HG02763 (cell line): ENCODE measurements around the gene RNF157.
A peak's percentile ranks its signal among the peaks of the same experiment; 100 is the strongest.

Experiments
- ATAC-seq: cut with Tn5 transposase; IDR thresholded peaks from one replicate; pipeline ENCODE4 v1.9.1; 2021; ENCODE audit warnings: mild to moderate bottlenecking, moderate library complexity; ENCODE audit not compliant: unreplicated experiment

The RNF157 gene

DNA sequence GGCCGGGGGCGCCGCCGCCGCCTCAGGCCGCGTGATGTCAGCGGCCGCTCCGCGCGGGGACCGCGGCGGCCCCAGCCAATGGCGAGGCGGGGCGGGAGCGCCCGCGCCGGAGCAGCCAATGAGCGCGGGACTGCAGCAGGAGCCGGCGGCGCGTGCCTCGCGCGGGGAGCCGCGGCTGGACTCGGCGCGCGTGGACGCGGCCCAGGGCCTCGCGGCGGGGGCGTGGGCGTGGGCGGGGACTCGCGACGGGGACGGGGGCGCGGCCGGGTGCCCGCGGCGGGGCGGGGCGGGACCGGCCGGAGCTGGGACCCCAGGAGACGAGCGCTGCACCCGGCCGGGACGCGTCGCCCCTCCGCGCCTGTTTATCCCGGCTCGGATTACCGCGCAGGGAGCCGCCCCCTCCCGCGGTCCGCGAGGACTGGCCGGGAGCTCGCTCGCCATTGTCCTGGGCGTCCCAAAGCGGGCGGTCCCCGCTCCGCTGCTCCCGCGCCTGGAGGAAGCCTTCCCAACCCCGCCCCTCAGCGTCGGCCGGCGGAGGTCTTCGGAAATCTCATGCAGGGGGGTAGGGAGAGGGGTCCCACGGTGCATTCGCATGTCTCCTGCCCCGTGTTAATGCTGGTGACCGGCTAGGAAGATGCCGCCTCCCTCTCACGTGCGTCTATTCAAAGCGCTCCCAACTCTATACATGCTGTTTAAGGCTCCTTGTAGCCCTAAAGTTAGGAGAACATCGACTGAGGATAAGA, at the start of gene RNF157:
RNF157 (minus strand) TSS at position 33 of the 743 bp plus-strand sequence. CDS start 253 bp downstream, outside the sequence.
- peak; percentile 68 for ATAC-seq

DNA sequence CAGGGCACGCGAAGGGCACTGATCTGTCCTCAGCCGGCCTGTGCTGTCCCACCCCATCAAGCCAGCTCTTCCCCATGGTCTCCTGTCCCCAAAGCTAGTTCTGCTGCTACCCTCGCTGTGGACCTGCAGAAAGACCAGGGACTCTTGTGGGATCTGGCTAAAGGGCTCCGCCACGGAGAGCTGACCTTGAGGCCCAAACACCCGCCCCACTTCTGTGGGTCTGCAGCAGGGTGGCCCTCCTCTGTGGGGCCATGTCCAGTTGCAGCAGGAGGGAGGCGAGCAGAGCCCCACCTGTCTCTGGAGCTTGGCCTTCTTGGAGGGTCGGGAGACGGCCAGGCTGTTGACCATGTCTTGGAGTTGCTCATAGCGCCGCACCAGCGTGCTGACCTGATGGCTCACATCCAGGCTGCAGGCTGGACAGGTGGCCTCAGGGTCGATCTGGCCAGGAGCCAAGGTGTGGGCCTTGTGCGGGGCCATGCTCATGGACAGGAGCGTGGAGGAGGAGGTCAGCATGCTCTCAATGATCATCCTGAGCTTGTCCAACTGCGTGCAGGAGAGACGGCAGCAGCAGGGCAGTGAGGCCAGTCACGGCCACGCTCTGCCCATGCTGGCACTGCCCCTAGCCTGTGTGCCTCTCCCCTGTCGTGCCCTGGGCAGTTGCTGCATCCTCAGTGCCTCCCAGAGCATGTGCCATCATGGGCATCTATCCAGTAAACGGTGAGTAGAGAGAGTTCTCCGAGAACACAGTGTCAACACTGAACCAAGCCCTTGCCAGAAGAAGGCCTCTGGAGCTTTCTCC, 41.5 kb upstream of the RNF157 start:
- no peak for ATAC-seq

DNA sequence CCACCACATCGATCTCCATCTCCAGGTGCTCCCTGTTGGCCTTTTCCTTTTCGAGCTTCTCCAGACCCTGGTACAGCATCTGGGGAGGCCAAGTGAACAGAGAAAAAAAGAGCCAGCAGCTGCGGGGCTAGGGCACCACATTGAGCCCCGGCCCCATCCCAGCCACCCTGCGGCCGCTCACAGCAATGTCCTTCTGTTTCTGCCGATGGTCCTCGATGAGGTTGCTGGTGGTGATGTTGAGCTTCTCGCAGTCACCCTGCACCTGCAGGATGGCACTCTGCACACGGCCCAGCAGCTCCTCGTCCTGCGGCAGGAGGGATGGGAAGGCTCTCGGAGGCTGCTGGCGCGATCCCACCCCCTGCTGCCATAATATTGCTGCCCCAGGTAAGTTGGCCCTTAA, 40.4 kb upstream of the RNF157 start:
- ATAC-seq, result no peak

DNA sequence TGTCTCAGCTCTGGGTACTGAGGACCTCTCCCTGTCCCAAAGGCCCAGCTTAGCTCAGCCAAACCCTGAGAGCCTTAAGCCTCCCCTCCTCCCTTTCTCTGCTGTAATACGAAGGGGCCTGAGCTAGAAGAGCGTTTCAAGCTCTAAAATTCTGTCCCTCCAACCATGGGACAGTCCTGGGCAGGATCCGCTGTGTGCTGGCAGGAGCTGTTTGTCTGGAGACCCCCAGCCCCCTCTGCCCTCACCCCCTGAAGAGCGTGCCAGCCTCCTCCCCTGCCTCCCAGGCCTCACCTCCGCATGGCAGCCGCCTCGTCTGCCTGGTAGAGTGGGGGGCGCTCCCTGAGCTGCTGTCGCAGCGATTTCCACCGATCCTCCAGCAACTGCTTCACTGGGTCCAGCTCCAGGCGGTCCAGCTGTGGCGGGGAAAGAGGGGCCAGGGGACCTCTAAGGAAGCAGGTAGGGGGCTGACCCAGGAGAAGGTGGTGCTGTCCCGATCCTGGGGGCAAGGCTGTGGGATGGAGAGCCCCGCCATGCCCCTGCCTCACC, 39.5 kb upstream of the RNF157 start:
- ATAC-seq, result no peak

DNA sequence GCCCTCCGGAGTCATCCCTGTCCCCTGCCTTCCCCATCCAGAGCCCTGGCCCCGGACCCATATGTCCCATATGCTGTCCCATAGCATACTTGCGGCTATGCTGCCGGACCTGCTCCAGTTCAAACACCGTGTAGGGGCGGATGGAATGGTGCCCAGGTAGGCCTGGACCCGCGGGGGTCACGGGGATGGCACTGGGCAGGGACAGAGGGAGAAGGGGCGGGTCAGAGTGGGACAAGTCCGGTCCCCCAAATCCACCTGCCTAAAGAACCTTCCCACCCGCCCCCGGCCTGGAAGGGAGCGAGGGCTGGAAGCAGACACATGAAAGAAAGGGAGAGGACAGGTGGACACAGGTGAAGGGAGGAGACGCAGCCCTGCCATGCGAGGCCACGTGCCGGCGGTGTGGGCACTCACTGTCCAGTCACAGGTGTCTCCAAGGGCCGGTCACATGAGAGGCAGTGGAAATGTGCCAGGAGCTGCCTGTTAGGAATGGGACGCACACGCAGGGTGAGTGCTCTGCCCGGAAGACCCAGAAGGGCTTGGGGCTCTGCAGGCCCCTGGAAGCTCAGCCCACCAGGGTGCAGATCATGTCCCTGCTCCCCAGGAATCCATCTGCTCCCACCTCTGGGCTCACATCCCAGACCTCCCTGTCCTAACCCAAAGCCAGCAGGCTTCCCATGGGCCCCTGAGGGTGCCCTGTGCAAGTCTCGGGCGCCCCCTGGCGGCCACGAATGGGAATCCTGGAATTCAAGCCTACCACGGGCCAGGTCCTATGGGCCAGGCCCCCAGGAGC, 38.9 kb upstream of the RNF157 start:
- peak; percentile 41 for ATAC-seq

DNA sequence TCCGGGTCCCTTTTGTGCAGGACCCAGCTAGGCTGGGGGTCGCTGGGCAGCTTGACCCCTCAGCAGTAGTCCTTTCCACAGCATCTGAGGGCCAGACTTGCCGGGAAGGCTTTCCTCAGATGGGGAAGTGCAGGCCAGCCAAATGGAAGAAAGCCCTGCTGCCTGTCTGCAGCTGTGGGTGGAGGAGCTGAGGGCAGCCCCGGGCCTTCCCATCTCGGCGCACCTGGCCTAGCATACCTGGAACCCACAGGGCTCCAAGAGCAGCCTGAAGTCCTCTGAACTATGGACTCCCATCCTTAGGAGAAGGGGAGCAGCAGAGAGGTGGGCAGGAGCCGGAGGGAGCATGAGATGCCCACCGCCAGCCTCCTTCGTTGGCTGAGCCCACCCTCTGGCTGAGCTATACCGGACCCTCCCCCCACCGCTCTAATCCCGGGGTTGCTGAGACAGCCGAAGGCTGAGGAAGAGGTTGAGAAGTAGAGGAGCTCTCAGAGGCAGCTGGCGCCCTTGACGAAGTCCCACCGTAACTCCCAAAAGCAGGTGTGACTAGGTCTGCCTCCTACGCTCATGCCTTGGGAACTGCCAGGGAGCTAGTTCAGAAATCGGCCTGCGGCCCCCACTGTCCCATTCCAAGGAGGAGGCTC, 38.1 kb upstream of the RNF157 start:
- ATAC-seq, result no peak

DNA sequence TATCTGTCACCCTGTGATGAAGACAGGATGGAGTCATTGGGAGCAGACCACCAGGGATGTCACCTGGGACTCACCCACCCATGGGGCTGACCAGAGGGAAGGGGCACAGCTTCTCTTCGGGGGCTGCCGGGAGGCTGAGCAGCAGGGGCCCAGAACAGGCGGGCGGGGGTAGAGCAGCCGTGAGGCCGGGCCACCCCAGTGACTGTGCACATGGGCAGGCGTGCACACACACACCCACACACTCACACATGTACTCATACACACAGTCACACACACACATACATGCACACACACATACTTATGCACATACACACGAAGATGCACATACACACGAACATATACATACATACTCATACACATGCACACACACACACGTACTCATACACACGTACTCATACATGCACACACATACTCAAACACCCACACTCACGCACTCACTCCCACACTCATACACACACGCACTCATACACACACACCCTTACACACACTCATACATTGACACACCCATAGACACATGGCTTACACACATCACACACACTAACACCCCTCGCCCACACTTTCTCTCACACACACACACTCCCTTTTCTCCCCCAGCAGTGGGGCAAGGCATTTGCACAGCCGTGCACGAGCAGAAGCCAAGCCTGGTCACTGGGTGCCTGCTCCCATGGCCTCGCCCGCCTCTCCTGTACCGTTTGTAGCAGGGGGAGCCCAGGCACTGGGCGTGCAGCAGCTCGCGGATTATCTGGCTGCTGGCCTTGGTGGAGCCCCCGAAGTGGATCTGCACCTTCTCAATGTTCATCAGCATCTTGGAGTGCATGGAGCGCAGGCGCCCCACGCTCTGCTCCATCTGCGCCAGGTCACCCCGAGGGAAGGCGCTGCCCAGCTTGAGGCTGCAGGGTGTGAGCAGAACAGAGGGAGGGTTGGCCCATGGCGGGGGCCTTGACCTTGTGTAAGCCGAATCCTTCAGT, 37.3 kb upstream of the RNF157 start:
- ATAC-seq, result no peak

DNA sequence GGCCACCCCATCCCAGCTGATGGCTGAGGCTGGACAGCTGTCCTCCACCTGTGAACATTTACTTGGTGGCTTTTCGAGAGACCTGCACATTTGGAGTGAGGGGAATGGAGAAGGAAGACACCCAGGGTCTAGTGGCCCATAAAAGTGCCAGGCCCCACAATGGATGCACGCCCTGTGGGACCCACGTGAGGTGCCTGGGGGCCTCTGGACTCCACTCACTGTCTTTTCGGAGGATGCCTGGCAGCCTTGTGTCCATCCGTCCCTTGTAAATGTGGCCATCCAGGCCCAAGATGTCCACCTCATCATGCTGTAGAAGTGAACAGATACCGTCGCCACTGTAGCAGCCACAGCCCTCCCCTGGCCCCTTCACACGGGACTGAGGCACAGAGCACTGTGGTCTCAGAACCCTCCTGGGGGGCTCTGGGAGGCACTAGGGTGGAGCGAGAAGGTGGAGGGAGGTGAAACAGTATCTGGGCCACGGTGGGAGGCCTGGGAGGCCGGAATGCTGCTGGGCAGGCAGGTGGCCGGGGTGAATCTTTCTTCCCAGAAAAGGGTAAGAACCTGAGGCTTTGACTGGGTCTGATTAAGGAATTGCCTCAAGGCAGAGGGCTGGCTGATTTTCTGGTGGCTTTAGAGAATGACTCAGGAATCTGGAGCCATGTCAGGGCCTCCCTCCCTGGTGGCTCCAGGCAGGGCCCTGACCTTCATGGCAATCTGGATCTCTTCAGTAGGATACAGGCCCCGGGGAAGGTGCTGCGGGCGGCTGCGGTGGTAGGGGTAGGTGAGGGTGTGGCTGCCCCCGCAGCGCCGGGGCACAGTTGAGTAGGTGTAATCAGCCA, 36.4 kb upstream of the RNF157 start:
- ATAC-seq, result no peak

DNA sequence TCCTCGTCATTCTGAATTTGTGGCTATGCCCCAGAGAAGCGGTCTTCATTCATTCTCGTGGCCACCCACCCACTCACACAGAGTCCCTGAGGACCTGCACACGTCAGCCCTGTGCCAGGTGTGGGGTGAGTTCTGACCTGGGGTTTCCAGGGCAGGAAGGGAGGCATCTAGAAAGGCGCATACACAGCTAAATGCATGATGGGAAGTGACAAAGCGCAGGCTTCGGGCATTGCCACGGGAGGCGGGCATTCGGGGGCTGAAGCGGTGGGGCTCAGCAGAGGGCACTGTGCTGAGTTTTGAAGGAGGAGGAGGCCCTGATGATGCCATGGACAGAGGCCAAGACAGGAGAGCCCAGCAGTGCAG, 35.8 kb upstream of the RNF157 start:
- ATAC-seq, result no peak

DNA sequence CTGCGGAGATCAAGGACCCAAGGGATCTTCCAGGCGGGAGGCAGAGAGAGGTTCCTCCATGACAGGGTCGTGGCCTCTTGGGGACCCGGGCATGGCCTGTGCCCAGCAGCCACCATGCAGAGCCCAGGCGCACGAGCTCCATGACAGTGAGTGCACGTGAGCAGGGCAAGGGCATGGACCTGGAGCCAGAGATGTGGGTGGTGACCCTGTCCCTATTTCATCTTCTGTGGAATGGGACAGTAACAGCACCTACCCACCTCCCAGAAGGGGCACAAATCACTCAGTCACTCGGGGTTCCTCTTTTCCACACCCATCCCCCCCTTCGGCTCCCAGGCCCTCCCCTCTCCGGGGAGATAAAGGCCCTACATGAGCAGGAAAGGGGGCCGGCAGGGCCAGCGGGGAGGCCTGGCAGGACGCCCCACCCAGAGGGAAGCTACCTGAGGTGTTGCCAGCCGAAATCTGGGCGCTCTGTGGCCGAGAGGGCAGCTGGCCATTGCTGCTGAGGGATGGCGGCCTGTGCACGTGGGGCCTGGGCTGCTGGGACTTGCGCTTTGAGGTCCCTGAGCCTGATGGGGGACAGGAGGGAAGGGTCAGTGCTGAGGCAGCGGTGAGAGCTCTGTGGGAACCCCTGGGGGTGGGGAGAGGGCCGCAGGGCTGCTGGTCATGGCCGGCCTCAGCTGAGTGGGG, 35.2 kb upstream of the RNF157 start:
- no peak for ATAC-seq

DNA sequence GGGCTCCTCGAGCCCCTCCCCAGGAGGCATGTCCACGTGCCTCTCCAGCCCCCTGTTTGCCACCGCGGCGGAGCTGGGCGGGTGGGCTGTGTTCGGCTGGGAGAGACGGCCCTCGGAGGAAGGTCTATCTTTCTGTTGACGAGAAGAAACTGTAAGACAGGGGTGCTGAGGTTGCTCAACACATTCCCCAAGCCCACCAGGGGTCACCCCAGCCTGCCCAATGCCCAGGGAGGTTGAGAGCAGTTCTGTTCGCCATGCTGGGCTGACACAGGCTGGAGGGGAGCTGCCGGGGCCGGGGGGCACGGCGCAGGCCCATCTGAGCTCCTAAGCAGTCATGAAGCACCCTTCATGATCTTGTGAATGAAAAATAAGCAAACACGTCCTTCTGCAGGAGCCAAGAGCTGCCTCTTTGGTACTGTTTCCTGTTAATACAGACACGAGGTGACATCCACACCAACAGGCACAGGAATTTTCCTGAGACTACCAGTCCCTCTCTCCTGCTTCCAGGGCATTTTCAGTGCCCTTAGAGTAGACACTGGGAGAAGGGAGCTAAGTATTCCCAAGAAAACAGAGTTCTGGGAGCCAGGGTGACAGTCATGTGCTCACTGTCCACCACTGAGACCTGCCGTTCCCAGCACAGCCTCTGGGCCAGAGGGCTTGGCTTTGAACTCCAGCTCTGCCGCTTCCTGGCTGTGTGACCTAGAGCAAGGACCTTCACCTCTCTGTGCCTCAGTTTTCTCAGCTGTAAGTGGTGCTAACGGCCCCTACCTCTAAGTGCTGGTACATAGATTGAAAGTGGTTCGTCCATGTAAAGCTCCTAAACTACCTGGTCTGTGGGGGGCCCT, 34.0 kb upstream of the RNF157 start:
- ATAC-seq, result no peak

DNA sequence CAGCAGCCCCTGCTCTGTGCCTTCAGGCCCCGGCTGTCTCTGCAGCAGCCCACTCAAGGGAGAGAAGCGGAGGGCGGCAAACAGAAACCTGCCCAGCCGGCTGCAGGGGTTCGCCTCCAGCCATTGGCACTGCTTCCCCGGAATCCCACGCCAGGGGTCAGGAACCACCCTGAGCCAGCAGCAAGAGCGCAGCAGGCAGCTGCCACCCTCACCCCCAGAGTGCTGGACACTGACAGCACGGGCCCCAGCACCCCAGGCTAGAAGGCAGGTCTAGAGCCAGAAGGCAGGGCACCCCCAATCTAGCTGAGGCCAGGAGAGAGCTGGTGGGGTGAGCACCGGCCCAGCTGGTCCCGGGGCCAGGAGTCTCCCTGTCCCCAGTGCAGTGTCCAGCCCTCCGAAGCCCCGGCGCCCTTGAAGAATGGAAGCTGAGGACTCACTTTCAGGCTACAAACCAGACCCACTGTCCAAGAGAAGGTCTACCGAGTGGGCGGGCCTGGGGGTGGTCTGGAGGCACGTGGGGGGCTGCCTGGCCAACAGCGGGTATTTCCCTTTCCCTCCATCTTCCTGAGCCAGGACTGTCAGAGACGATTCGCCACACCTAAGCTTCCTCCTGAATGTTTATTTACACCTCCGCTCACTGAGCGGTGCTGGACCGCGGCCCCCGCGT, 33.3 kb upstream of the RNF157 start:
- no peak for ATAC-seq

DNA sequence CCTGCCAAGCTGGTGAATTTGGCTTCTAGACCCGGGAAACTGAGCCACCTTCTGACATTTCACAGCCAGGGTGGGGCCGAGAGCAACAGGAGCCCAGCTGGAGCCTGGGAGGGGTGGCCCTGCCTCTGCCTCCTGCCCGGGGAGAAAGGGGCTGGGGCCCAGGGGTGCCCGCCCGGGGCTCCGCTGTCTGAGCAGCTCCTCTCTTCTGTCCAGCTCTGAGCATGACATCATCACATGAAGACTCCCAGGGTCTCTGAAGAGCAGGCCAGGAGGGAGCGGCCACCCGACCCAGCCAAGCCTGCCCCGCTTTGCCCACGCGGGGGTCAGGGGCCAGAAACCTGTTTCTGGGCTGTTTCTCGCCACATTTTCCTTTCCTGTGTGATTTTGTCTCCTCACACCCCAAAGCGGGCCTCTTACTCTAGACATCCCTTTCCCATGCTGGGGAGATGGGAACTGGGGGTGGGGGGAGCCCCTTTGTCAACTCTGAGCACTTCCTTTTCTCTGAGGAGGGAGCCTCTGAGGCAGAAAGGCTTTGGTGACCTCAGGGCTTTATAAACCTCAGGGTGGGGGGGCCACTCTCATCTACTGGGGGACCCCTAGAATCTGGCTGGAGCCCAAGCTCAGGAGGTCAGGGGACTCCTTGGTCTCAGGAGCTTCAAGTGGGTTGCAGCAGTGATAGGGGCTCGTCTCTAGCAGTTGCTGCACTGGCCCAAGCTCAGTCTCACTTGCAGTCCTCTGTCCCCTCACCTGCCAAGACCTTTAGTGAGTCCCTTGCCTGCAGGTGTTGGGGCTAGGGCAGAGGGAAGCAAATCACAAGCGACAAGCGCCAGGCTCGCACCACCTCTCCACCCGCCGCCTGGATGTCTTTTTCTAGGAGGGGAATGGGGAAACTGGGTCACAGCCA, 32.5 kb upstream of the RNF157 start:
- ATAC-seq, result peak; percentile 18

DNA sequence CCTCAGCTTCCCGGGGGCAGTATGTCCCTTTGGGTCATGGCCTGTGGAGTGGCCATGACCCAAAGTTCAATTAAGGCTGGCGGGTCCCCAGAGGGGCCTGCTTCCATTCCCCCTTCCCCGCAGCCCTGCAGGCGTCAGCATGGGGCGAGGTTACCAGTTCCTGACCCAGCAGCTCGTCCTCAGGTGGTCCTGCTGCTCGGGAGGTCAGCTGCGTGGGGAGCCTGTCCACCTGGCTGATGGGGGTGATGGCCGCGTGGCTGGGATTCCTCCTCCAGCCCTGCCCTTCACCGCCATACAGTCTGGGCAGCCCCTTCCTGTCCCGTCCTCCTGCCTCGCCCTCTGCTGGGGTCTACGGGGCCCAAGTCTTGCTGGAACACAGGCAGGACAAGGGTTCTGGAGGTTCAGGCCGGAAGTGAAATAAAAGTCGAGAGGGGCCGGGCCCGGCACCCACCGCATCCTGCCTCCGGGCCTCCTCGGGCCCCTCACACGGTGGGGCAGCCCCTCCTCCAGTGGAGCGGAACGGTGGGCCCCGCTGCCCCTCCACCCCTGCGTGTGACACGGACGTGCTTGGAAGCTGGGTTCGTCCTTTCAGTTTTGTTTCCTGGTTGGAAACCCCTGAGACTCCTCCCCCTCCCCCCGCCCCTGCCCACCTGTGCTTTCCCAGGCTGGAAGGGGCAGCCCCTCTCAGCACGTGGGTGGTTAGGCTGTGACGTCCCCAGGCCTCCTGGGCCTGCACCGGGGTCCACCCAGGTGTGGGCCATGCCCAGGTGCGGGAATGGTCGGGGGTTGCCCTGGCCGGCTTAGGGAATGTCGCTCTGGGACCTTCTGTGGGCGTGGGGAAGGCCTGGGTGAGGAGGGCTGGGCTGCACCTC, 31.6 kb upstream of the RNF157 start:
- ATAC-seq, result peak; percentile 49
